Panc1 (cell line): ENCODE results near the gene CCDC78. TPM values are rescaled to one million over a fixed set of nuclear protein-coding genes. Genes with fewer than 3 reads are reported as not detected.

Experiments
- ATAC-seq: fragments of 200-7000 bp; cut with Tn5 transposase; 2 replicates; pipeline ENCODE4 v1.9.1; 2020; ENCODE audit warnings: mild to moderate bottlenecking, moderate library complexity
- Bru-seq: library from RNA; stranded (reverse); fragments of 400-500 nt; gene quantifications from one replicate; lab custom pipeline; 2021; lab: Mats Ljungman, UMichigan
- BruChase-seq, 2 experiments: library from RNA; stranded (reverse); fragments of 400-500 nt; gene quantifications; one replicate each; lab custom pipeline; 2021; lab: Mats Ljungman, UMichigan
- BruUV-seq: library from RNA; stranded (reverse); fragments of 400-500 nt; replicated peaks from 2 replicates; lab custom pipeline; 2021; lab: Mats Ljungman, UMichigan
- CTCF ChIA-PET: fragments of 300-600 bp; sonication (Branson Sonifier 250); formaldehyde crosslinking; loops from one replicate; lab custom pipeline; 2022; ENCODE audit warnings: antibody characterized with exemption; lab: Charles Lee
- POLR2A ChIA-PET: fragments of 300-600 bp; sonication (Branson Sonifier 250); formaldehyde crosslinking; loops from one replicate; lab custom pipeline; 2022; ENCODE audit warnings: antibody characterized with exemption; lab: Charles Lee
- DNase-seq: peaks from one replicate; pipeline ENCODE4 v3.0.0-alpha.2; 2010; ENCODE audit warnings: low read depth, low spot score
- H3K27ac ChIP-seq: 2 replicates; pipeline ENCODE4 v1.5.1; 2011; ENCODE audit warnings: mild to moderate bottlenecking, low read length, inconsistent platforms
- H3K27me3 ChIP-seq: fragments of 200-500 bp; sonication (Bioruptor generic); 2 replicates; pipeline ENCODE4 v1.6.0; 2014; ENCODE audit warnings: low read length, inconsistent platforms; ENCODE audit not compliant: control insufficient read depth, insufficient read depth
- H3K36me3 ChIP-seq: fragments of 200-500 bp; sonication (Bioruptor generic); 2 replicates; pipeline ENCODE4 v1.5.1; 2014; ENCODE audit warnings: inconsistent platforms, mild to moderate bottlenecking, low read length, moderate library complexity; ENCODE audit not compliant: control insufficient read depth, insufficient read depth
- H3K4me1 ChIP-seq: 2 replicates; pipeline ENCODE4 v1.5.1; 2011; ENCODE audit warnings: inconsistent platforms, mild to moderate bottlenecking, low read length, moderate library complexity; ENCODE audit not compliant: control insufficient read depth, insufficient read depth
- H3K4me3 ChIP-seq, 2 experiments: 2 replicates each; pipeline ENCODE4 v1.5.1; 2011 to 2012; ENCODE audit warnings: low read depth in 2 of 2, low read length in 2 of 2, mild to moderate bottlenecking in 2 of 2, inconsistent platforms in 1 of 2, moderate library complexity in 1 of 2
- H3K9me3 ChIP-seq: fragments of 200-500 bp; sonication (Bioruptor generic); 2 replicates; pipeline ENCODE4 v1.5.1; 2014; ENCODE audit warnings: low read depth, mild to moderate bottlenecking, inconsistent platforms, low read length, moderate library complexity; ENCODE audit not compliant: control insufficient read depth, insufficient read depth
- CTCF ChIP-seq: fragments of 450-650 bp; IDR thresholded peaks from 2 replicates; pipeline ENCODE4 v1.5.1; 2017; ENCODE audit warnings: mild to moderate bottlenecking
- POLR2AphosphoS5 ChIP-seq: IDR thresholded peaks from 2 replicates; pipeline ENCODE4 v1.6.1; 2012; ENCODE audit warnings: mild to moderate bottlenecking, low read depth, low read length, moderate library complexity
- REST ChIP-seq, 2 experiments: IDR thresholded peaks; 2 replicates each; pipeline ENCODE4 v1.6.1; 2011 to 2012; ENCODE audit warnings: low read depth in 2 of 2, control low read depth in 1 of 2, low read length in 1 of 2, mild to moderate bottlenecking in 1 of 2, moderate library complexity in 1 of 2; ENCODE audit not compliant: insufficient read depth in 1 of 2
- SIN3A ChIP-seq: IDR thresholded peaks from 2 replicates; pipeline ENCODE4 v1.6.1; 2012; ENCODE audit warnings: low read depth, mild to moderate bottlenecking, low read length, moderate library complexity, borderline replicate concordance; ENCODE audit not compliant: insufficient read depth
- TCF7L2 ChIP-seq: IDR thresholded peaks from 2 replicates; pipeline ENCODE4 v1.6.1; 2011; ENCODE audit warnings: mild to moderate bottlenecking, low read depth, low read length, inconsistent platforms
- in situ Hi-C: cut with HindIII; loops from 2 replicates; pipeline ENCODE4 v1.10.0; 2016; ENCODE audit warnings: low sequenced_read_pairs, low pct_unique_long_range_greater_than_20kb
- intact Hi-C: fragments of 100-400 bp; cut with micrococcal nuclease; formaldehyde crosslinking; loops from one replicate; pipeline ENCODE4 v1.10.0; 2022; ENCODE audit not compliant: unreplicated experiment
- long read RNA-seq: library from polyadenylated mRNA; unstranded; transcript quantifications from one replicate; pipeline ENCODE4 v2.0.0, GENCODE V29; 2021; ENCODE audit not compliant: unreplicated experiment
- polyA plus RNA-seq: library from polyadenylated mRNA; unstranded; fragments of >200 nt; gene quantifications from one replicate; pipeline ENCODE4 v1.2.1, GENCODE V29; 2012; ENCODE audit warnings: missing spikeins; ENCODE audit not compliant: insufficient read length
- total RNA-seq: library from RNA; stranded (reverse); gene quantifications from one replicate; pipeline ENCODE4 v1.2.1, GENCODE V29; 2021; ENCODE audit not compliant: unreplicated experiment

CCDC78 gene
- total RNA-seq: 18.2 TPM
- polyA plus RNA-seq: 23.6 TPM
- Bru-seq, nascent RNA: percentile 41 among the genes with signal in this experiment
- percentile 42 among the genes with signal in this experiment for BruChase-seq, experiment 1, labeled RNA remaining after a 2-hour chase
- BruChase-seq, experiment 2, labeled RNA remaining after a 6-hour chase: percentile 51 among the genes with signal in this experiment
- long read RNA-seq, partial matches to known transcripts: 1 of 8 reads
- long read RNA-seq, other reads (novel, unspliced or antisense): 7 of 8 reads

DNA sequence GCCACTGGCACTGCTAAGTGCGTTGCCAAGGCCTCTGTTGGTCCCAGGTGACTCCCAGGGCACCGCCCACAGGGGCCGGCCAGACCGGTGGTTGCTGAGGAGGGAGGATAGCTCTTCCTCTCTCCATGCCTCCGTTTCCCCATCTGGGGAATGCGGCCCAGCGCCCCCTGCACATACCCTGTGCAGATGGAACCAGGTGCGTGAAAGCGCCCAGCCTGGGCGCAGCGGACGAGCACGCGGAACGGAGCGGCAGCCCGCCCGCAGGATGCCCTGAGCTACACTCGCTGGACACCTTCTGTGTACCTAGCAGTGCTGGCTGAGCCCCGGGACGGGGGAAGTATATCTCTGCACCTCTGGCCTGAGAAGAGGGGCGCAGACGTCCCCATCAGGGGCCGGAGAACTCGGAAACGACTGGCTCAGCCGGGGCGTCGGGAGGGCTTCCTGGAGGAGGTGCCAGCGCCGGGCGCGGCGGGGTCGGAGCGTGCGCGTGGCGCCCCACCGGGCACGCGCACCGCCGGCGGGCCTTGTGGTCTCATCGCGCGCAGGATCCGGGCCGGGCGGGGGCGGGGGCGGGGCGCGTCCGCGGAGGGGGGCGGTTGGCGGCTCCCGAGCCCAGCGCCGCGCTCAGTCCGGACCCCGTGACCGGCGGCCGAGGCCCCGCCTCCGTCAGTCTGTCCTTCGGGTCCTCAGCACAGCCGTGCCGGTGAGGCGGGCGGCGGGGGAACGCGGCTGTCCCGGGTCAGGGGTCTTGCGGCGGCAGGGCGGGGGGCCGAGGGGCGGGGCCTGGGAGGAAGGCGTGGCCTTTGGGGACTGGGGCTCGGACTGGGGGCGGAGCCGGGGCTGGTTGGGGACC, at the start of gene CCDC78, which contains the start of gene HAGHL:
TSS of gene CCDC78 (minus strand) at position 6 of the 853 bp plus-strand sequence. CDS start 76 bp downstream, outside the sequence.
TSS of gene HAGHL (plus strand) at position 669 of the 853 bp plus-strand sequence. CDS start 404 bp downstream, outside the sequence.
- no peak for DNase-seq
- POLR2A ChIA-PET: interaction anchor here (0.6 to 0.7 kb wide), 2 partner anchors 32 to 164 kb away, joined by 3 to 6 read pairs; no protein-coding TSS in a partner anchor
- ATAC-seq: peak; percentile 27

More for the DNA sequence above, at the start of gene CCDC78, which contains the start of gene HAGHL:
- H3K27ac ChIP-seq: peak within 1 kb of the TSS; percentile 88
- peak within 1 kb of the TSS; percentile 64 to 74 for H3K4me3 ChIP-seq
- in situ Hi-C loops: no loop called here
- intact Hi-C loops: no loop called here
- no peaks in the 10 kb centered on the region for H3K9me3 ChIP-seq
- BruUV-seq: no TSS peak
- peaks cover 13% of the 10 kb centered on the region for H3K4me1 ChIP-seq
- no peaks in the 10 kb centered on the region for H3K36me3 ChIP-seq
- H3K27me3 ChIP-seq: no peaks in the 10 kb centered on the region
- CTCF ChIA-PET: no interaction called here
- TF ChIP-seq REST (IDR thresholded peaks at IDR 0.05; ENCODE audit: insufficient read depth in 1 of 2, low read depth in 2 of 2, low read length in 1 of 2) (peak in 1 of 2 experiments; percentile 7; a peak in 1 of 4 replicates), CTCF (no peak), POLR2AphosphoS5 (peak; percentile 53), TCF7L2 (no peak), SIN3A (peak; percentile 59; the same call in 1 of the 2 replicates)
